ENCODE measurements around the gene KIRREL1.

Gene KIRREL1

DNA sequence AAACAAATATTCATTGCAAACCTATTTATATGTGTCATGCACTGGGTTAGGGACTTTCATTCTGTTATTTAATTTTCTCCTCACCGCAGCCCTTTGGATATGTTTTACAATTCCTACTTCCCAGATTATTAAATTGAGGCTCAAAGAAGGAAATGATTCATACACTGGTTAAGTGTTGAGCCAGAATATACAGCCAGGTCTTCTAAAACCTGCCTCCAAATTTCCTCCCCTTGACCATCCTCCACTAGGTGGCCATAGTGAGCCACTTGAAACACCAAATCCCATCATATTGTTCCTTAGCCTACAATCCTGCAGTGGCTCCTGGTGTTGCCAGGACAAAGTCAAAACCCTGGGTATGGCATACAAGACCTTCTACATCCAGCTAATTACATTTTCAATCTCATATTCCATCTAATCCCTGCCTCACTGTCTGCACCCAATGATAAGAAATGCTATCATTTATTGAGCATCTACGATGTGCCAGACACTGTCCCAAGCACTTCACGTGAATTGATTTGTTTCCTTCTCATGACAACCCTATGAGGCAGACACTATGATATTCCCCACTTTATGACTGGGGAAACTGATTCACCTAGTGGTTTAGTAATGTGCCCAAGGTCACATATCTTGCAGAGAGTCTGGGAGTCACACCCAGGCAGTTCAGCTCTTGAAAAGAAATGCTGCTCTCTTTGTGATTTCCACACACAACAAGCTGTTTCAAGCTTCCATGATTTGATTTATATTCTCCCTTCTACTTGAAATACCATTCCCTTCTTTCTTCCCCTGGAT is 23.6 kb upstream of the KIRREL1 start:
- in situ Hi-C loops (cut with MboI; ENCODE audit: low pct_unique_long_range_greater_than_20kb, low sequenced_read_pairs) = no loop called here
- DNase-seq = peak; percentile 65

DNA sequence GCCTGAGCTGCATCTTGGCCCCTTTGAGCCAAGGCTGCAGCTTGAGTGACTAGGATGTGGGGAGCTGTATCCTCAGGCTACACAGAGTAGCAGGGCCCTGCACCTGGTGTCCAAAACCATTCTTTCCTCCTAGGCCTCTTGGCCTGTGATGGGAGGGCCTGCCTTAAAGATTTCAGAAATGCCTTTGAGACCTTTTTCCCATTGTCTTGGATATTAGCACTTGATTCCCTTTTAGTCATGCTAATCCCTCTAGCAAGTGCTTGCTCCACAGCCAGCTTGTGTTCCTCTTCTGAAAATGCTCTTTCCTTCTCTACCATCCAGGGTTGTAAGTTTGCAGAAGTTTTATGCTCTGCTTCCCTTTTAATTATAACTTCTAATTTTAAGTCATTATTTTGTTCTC is 21.7 kb upstream of the KIRREL1 start:
- in situ Hi-C loops (cut with MboI; ENCODE audit: low pct_unique_long_range_greater_than_20kb, low sequenced_read_pairs) = no loop called here

DNA sequence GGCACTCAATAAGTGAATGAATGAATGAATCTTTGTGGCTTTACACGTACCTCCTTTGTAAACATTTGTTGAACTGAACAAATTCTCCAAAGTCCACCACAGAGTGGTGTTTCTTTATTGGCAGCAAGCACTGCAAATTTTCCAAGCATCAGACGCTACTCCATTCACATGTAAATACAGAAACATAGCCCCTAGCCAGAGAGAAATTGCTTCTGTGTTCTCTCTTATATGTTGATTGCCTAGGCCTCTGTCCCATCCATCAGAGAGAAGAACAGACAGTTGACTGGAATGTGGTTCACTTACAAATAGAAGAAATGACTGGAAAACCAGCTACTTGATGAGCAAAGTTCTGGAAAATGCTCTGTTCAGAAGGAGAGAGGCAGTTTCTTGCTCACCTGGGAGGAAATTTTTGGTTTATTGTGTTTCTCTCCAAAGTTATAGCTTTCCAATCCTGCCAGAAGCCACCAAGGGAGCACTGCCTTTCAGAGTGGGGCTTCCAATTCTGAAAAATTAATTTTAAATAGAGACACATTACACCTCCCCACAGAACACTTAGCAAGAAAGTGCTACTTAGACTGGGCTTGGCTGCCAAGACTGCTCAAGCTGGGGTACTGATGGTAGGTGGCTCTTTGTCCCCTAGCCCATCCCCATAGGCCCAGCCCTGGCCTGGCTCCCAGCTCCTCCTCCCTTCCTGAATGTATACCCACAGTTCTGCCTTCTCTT is 18.1 kb upstream of the KIRREL1 start:
- in situ Hi-C loops (cut with MboI; ENCODE audit: low pct_unique_long_range_greater_than_20kb, low sequenced_read_pairs) = no loop called here
- no peak for DNase-seq

More for the DNA sequence above, 21.7 kb upstream of the KIRREL1 start:
- no peak for DNase-seq

GRCh38 chr1:157976888-157977287 is 16.6 kb upstream of the KIRREL1 start:
- no peak for DNase-seq
- in situ Hi-C loops (cut with MboI; ENCODE audit: low pct_unique_long_range_greater_than_20kb, low sequenced_read_pairs) = no loop called here

DNA sequence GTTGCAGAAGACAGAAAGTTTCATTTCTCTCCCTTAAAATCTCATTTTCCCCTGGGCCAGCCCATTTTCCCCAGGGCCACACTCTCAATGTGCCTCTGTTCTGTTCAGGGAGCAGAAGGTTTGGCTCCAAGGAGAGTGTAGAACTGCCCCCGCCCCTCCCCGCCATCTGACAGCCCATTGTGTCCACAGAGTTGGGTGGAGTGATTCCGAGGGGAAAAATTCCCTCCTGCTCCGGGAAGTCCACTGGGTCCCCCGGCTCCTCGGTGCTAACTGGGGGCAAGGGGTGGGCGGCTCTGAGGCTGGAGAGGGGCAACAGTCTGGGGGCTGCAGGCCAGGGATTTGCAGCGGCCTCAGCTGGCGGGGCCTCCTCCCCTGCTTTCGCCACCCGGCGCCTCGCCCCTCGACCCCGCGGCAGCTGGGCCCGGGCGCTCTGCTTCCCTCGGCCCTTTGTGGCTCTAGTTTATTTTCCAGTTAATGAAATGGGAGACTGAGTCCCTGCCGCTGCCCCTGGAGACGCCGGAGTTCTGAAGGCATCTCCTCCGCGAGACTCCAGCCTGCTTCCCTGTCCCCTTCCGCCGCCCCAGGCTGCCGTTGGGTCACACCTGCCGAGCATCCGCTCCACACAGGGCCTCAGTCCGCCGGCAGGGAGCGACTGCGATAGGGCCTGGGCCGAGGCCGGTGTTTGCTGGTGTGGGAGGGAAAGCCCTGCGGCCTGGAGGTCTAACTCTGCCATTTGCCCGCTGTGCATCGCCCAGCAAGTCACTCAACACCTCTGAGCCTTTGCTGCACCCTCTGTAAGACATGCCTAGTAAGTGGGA is 14.7 kb upstream of the KIRREL1 start:
- in situ Hi-C loops (cut with MboI; ENCODE audit: low pct_unique_long_range_greater_than_20kb, low sequenced_read_pairs) = no loop called here
- no peak for DNase-seq

DNA sequence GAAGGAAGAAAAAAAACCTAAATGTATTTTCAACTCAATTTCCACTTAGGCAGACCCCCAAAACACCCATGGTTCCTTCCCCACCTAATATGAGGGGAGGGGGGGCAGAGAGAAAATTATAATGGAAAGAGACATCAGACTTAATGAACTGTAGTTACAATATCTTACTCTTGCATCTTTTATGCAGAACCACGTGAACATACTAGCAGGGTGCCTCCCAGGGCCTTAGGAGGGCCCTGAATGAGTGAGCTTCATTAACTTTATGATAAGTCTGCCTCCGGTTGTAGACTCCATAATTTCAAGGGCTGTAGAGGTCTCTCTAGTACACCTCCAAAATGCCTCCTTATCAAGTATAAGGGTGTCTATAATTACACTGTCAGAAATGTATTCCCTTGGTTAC is 11.3 kb upstream of the KIRREL1 start:
- no peak for DNase-seq
- in situ Hi-C loops (cut with MboI; ENCODE audit: low pct_unique_long_range_greater_than_20kb, low sequenced_read_pairs) = loop anchor here (10.0 kb wide), 1 partner anchor 113 kb away; no protein-coding TSS in a partner anchor

DNA sequence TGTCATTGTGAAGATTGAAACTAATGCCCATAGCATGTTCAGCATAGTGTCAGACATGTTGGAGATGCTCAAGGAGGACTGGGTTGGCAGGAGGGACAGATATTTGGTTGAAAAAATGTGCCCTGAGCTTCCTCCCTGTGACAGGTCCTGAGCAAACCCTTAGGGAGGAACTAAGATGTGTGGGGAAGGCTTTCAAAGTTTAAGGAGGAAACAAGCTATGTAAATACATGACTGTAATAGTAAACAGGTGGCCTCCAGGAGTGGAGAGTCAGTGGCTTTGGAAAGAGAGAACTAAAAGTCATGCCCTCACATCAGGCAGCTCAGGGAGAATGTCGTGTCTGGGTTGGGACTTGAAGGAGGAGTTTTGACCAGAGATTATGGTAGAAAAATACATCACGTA is 9.7 kb upstream of the KIRREL1 start:
- in situ Hi-C loops (cut with MboI; ENCODE audit: low pct_unique_long_range_greater_than_20kb, low sequenced_read_pairs) = loop anchor here (10.0 kb wide), 1 partner anchor 111 kb away; no protein-coding TSS in a partner anchor
- no peak for DNase-seq

DNA sequence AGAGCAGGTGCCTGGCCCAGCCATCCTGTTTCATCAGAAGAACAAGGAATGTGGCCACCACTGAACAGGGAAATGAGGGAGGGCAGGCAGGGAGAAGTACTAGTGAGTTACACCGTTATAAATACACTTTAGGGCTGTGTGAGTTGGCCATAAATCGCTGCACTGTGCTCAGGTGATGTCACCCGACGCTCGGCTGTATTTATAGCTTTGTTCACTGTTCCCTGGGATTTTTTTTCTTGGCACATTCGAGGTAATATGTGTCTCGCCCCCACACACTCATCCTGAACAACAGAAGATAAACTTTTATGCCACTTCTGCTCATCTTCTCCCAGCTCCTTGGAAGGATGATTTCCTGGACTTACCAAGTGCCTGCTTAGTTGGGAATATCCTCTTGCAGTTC is 9.0 kb upstream of the KIRREL1 start:
- DNase-seq = no peak
- in situ Hi-C loops (cut with MboI; ENCODE audit: low pct_unique_long_range_greater_than_20kb, low sequenced_read_pairs) = loop anchor here (10.0 kb wide), 1 partner anchor 110 kb away; no protein-coding TSS in a partner anchor

DNA sequence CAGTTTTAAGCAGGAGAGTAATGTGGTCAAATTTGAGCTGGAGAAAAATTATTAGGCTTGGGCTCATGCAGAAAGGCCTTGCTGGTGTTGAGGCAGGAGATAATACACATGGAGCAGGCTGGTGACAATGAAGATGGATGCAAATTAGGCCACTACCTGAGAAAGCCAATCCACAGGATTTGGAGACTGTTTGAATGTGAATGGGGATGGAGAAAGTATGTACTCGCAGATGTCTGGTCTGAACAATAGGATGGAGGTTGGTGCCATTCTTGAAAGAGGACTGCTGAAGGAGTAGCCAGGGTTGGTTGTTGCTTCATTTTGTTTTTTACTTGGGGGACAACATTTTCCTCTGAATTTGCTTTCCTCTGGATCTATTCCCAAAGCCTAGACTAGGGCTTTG is 8.0 kb upstream of the KIRREL1 start:
- in situ Hi-C loops (cut with MboI; ENCODE audit: low pct_unique_long_range_greater_than_20kb, low sequenced_read_pairs) = loop anchor here (10.0 kb wide), 1 partner anchor 109 kb away; no protein-coding TSS in a partner anchor
- DNase-seq = no peak

DNA sequence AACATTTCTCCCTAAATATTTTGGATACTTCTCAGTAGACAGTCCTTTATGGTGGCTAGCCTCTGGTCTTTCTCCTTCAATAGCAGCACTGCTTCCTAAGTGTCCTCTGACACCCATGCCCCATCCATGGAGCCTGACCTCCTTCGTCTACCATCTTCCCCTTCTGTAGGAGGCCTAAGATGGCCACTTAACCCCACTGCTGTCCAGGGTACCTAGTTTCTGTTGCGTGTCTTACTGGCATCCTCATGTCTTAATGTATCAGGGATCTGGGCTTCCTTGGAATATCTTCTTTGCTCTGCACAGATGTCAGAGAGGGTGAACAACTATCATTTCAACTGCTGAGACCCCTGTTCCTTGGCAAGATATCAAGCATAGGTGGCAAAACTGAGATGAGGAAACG is 5.4 kb upstream of the KIRREL1 start:
- DNase-seq = no peak
- in situ Hi-C loops (cut with MboI; ENCODE audit: low pct_unique_long_range_greater_than_20kb, low sequenced_read_pairs) = loop anchor here (10.0 kb wide), 1 partner anchor 107 kb away; no protein-coding TSS in a partner anchor

- peak; percentile 79 for DNase-seq
- in situ Hi-C loops (cut with MboI; ENCODE audit: low pct_unique_long_range_greater_than_20kb, low sequenced_read_pairs) = no loop called here
Observed at GRCh38 chr1:157992031-157992832, 1.2 kb upstream of the KIRREL1 start.

DNA sequence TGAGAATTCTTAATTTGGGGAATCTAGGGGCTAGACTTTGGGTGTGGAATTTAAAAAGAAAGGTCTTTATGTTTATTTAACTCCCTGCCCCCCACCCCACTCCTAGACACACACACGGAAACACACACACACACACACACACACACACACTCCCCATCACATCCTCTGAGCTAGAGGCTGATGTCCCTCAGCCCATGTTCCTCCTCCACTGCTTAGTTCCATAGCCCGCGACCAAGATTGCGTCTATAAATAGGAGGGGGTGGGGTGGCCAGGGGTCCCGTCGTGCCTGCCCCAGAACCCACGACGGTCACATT is 655 bp upstream of the KIRREL1 start:
- peak; percentile 55 for DNase-seq
- in situ Hi-C loops (cut with MboI; ENCODE audit: low pct_unique_long_range_greater_than_20kb, low sequenced_read_pairs) = no loop called here

- peak; percentile 32 for DNase-seq
- in situ Hi-C loops (cut with MboI; ENCODE audit: low pct_unique_long_range_greater_than_20kb, low sequenced_read_pairs) = no loop called here
Observed at GRCh38 chr1:157993918-157994605, 617 bp downstream of the KIRREL1 start.

GRCh38 chr1:157994704-157995582 is 1.5 kb downstream of the KIRREL1 start:
- peak; percentile 17 for DNase-seq
- in situ Hi-C loops (cut with MboI; ENCODE audit: low pct_unique_long_range_greater_than_20kb, low sequenced_read_pairs) = no loop called here

GRCh38 chr1:157995583-157996169 is 2.2 kb downstream of the KIRREL1 start:
- in situ Hi-C loops (cut with MboI; ENCODE audit: low pct_unique_long_range_greater_than_20kb, low sequenced_read_pairs) = no loop called here
- no peak for DNase-seq

DNA sequence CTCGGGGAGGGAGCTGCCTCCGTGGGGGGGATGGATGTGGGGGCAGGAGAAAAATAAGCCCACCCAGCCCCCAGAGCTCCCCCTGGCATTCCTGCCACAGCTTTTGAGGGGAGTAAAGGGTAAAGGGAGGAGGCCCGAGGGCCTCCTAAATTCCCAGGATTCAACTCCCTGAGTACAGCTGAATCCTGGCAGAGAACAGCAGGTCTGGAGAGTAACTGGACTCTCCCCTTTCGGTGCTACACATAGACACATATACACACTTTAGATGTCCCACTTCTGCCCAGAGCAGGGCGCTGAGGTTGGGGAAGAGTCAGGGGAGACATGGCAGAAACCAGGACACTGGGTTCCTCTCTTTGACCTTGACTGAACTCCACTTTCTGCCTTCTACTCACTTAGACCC is 3.0 kb downstream of the KIRREL1 start:
- in situ Hi-C loops (cut with MboI; ENCODE audit: low pct_unique_long_range_greater_than_20kb, low sequenced_read_pairs) = no loop called here

GRCh38 chr1:158000507-158000906 is 7.1 kb downstream of the KIRREL1 start:
- no peak for DNase-seq
- in situ Hi-C loops (cut with MboI; ENCODE audit: low pct_unique_long_range_greater_than_20kb, low sequenced_read_pairs) = no loop called here

More for the DNA sequence above, 3.0 kb downstream of the KIRREL1 start:
- no peak for DNase-seq
